Measurements from ENCODE around the gene ELFN1. TPM values are rescaled to one million over a fixed set of nuclear protein-coding genes. Genes with fewer than 3 reads are reported as not detected.
A peak's percentile ranks its signal among the peaks of the same experiment; 100 is the strongest.

The ELFN1 gene
- total and polyA plus RNA-seq, 2 donors from 2014 or later: 3.5 to 3.8 TPM

DNA sequence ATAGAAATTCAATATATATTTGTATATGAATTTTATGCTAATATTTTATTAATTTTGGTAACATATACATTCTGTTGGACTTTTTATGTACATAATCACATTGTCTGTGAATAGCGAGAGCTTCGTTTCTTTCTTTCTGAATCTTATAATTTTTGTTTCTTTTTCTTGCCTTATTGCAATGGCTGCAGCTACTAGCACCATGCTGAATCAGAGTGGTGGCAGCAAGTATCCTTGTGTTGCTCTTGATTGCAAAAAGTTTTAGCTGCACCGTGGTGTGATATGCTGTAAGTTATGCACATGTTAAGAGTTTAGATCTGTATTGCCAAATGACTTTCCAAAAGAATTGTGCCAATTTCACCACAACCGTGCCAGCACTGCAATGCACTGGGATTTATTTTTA, 32.6 kb downstream of the ELFN1 start:
- H3K9me3 ChIP-seq (ENCODE audit: control insufficient read depth in 2 of 3, insufficient read depth in 1 of 3, low read length in 3 of 3): no peaks in the 10 kb centered on the region
- no peak overlapping the region for H3K9ac ChIP-seq (ENCODE audit: low read length in 3 of 3)
- intact Hi-C loops (cut with DNase I): no loop called here
- DNase-seq: no peak
- no peaks in the 10 kb centered on the region for H3K36me3 ChIP-seq (ENCODE audit: control insufficient read depth in 2 of 3, insufficient read depth in 3 of 3, low read length in 3 of 3)
- no peak overlapping the region for H3K27ac ChIP-seq (ENCODE audit: low read depth in 2 of 2, low read length in 2 of 2)
- no peak for FAIRE-seq
- TF ChIP-seq, protein P1, sequence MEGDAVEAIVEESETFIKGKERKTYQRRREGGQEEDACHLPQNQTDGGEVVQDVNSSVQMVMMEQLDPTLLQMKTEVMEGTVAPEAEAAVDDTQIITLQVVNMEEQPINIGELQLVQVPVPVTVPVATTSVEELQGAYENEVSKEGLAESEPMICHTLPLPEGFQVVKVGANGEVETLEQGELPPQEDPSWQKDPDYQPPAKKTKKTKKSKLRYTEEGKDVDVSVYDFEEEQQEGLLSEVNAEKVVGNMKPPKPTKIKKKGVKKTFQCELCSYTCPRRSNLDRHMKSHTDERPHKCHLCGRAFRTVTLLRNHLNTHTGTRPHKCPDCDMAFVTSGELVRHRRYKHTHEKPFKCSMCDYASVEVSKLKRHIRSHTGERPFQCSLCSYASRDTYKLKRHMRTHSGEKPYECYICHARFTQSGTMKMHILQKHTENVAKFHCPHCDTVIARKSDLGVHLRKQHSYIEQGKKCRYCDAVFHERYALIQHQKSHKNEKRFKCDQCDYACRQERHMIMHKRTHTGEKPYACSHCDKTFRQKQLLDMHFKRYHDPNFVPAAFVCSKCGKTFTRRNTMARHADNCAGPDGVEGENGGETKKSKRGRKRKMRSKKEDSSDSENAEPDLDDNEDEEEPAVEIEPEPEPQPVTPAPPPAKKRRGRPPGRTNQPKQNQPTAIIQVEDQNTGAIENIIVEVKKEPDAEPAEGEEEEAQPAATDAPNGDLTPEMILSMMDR (IDR thresholded peaks at IDR 0.05; ENCODE audit: borderline replicate concordance, extremely low read depth, insufficient read depth): no peak
- H3K27me3 ChIP-seq (ENCODE audit: control insufficient read depth, insufficient read depth, low read length): no peaks in the 10 kb centered on the region
- no peaks in the 10 kb centered on the region for H3K4me1 ChIP-seq (ENCODE audit: control insufficient read depth in 2 of 3, insufficient read depth in 2 of 3, low read depth in 1 of 3, low read length in 3 of 3)
- H3K4me3 ChIP-seq (ENCODE audit: low read length in 3 of 3): no peak overlapping the region

DNA sequence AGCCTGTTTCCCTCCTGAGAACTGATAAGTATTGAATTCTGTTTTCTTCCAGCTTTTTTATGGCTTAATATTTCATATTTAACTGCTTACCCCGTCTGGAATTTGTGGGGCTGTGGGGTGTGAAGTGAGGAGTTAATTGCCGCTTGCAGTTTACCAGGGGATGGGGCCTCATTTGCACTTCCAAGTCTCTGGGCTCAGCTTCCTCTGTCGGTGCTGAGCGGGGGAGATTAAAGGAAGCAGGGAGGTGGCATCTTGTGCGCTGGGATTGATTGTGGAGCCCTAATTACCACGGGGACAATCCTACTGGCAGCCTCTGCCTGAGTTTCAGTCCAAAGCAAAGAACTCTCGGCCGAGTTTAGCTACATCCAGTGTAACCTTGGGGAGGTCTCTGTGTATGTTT, 33.4 kb downstream of the ELFN1 start:
- Histone ChIP-seq H3K27me3 (ENCODE audit: control insufficient read depth, insufficient read depth, low read length) (no peaks in the 10 kb centered on the region), H3K4me1 (ENCODE audit: control insufficient read depth in 2 of 3, insufficient read depth in 2 of 3, low read depth in 1 of 3, low read length in 3 of 3) (no peaks in the 10 kb centered on the region), H3K27ac (ENCODE audit: low read depth in 2 of 2, low read length in 2 of 2) (no peak overlapping the region), H3K9me3 (ENCODE audit: control insufficient read depth in 2 of 3, insufficient read depth in 1 of 3, low read length in 3 of 3) (no peaks in the 10 kb centered on the region), H3K36me3 (ENCODE audit: control insufficient read depth in 2 of 3, insufficient read depth in 3 of 3, low read length in 3 of 3) (no peaks in the 10 kb centered on the region), H3K4me3 (ENCODE audit: low read length in 3 of 3) (no peak overlapping the region), H3K9ac (ENCODE audit: low read length in 3 of 3) (no peak overlapping the region)
- TF ChIP-seq, protein P1 (IDR thresholded peaks at IDR 0.05; ENCODE audit: borderline replicate concordance, extremely low read depth, insufficient read depth): no peak
- peak in 1 of 5 donors; percentile 19 for DNase-seq
- no peak for FAIRE-seq
- intact Hi-C loops (cut with DNase I): no loop called here

DNA sequence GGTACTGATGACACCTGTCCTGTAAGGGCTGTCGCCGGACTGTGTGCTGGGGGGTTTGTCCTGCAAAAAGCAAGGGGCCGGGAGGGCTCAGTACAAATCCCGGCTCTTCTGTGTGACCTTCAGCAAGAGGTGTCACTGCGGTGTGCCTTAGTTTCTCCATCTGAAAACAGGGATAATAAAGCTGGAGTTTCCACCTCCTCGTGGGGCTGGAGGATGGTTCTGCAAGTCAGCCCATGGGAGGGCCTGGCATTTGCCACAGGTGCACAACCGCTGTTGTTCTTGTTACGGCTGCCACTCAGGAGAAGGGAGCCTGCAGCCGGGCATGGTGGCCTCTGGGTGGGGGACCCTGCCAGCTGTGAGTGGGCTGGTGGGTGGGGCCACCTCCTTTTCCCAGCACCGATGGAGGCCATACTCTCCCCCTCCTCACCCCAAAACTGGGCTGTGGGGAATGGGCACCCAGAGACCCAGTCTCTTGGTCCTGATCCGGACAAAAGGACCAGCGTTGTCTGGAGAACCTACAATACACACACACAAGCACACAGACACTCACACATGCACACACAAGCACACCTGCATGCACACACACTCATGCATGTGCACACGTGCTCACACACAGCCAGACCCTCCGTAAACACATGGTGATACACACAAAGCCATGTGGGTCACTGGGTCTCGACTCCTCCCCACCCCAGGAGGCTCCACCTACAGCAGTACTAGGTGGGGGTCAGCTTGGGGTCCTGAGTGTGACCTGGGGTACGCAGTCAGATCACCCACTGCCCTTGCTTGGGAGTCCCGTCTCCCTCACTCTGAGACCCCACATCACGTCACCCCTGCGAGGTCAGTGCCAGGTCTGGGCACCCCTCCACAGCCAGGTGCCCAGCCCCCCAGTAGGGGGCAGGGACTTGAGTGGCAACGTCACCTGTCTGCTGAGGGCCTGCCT, 34.1 kb downstream of the ELFN1 start:
- H3K4me1 ChIP-seq (ENCODE audit: control insufficient read depth in 2 of 3, insufficient read depth in 2 of 3, low read depth in 1 of 3, low read length in 3 of 3): no peaks in the 10 kb centered on the region
- intact Hi-C loops (cut with DNase I): no loop called here
- no peak overlapping the region for H3K9ac ChIP-seq (ENCODE audit: low read length in 3 of 3)
- no peak overlapping the region for H3K27ac ChIP-seq (ENCODE audit: low read depth in 2 of 2, low read length in 2 of 2)
- TF ChIP-seq, protein P1 (IDR thresholded peaks at IDR 0.05; ENCODE audit: borderline replicate concordance, extremely low read depth, insufficient read depth): no peak
- H3K9me3 ChIP-seq (ENCODE audit: control insufficient read depth in 2 of 3, insufficient read depth in 1 of 3, low read length in 3 of 3): no peaks in the 10 kb centered on the region
- peaks cover 0 to 2% (median 0%) of the 10 kb centered on the region in 3 donors for H3K36me3 ChIP-seq (ENCODE audit: control insufficient read depth in 2 of 3, insufficient read depth in 3 of 3, low read length in 3 of 3)
- DNase-seq (peak in 2 of 5 donors; percentile 36 to 48), FAIRE-seq (no peak)
- H3K4me3 ChIP-seq (ENCODE audit: low read length in 3 of 3): no peak overlapping the region
- H3K27me3 ChIP-seq (ENCODE audit: control insufficient read depth, insufficient read depth, low read length): no peaks in the 10 kb centered on the region

Measured in kidney (tissue), 14 donors.